GM12878 (cell line): Measurements from ENCODE around the gene AGTRAP. TPM values are rescaled to one million over a fixed set of nuclear protein-coding genes. Genes with fewer than 3 reads are reported as not detected.

Experiments
- ATAC-seq: fragments of 200-7000 bp; cut with Tn5 transposase; 3 replicates; pipeline ENCODE4 v1.9.1; 2020; ENCODE audit warnings: mild to moderate bottlenecking, moderate library complexity
- BruUV-seq: library from RNA; stranded (reverse); fragments of 400-500 nt; replicated peaks from 2 replicates; lab custom pipeline; 2021; lab: Mats Ljungman, UMichigan
- CTCF ChIA-PET: fragments of 300-600 bp; sonication (Branson Sonifier 250); formaldehyde crosslinking; extraction: SDS; loops from one replicate; lab custom pipeline; 2021; ENCODE audit warnings: inconsistent platforms; lab: Yijun Ruan, JAX
- POLR2A ChIA-PET: fragments of 350-600 bp; formaldehyde crosslinking; extraction: SDS; loops from one replicate; lab custom pipeline; 2021; ENCODE audit warnings: inconsistent platforms; lab: Charles Lee
- RAD21 ChIA-PET: fragments of 300-600 bp; sonication (Branson Sonifier 250); formaldehyde crosslinking; loops from one replicate; lab custom pipeline; 2023; ENCODE audit warnings: antibody characterized with exemption; ENCODE audit not compliant: unreplicated experiment; lab: Charles Lee
- SMC1A ChIA-PET: fragments of 300-600 bp; sonication (Branson Sonifier 250); formaldehyde crosslinking; loops from one replicate; lab custom pipeline; 2023; ENCODE audit not compliant: unreplicated experiment, uncharacterized antibody; lab: Charles Lee
- DNase-seq: peaks from one replicate; pipeline ENCODE4 v3.0.0-alpha.2; 2011; ENCODE audit warnings: low read depth, low spot score
- FAIRE-seq: peaks from 3 replicates; lab custom pipeline; 2011; peaks lifted over from hg19 to GRCh38; lab: Jason Lieb, UNC
- H2AFZ ChIP-seq: 2 replicates; pipeline ENCODE4 v1.6.0; 2011; ENCODE audit warnings: low read depth, low read length, control low read depth; ENCODE audit not compliant: control insufficient read depth
- H3K27ac ChIP-seq: 2 replicates; pipeline ENCODE4 v1.5.1; 2011; ENCODE audit warnings: control low read depth; ENCODE audit not compliant: control insufficient read depth, insufficient read depth
- H3K27me3 ChIP-seq, 2 experiments: replicated peaks in 1 of 2; 2 replicates each; pipeline versions ENCODE4 v1.6.0 to v1.6.1; 2011; ENCODE audit warnings: low read length in 1 of 2; ENCODE audit not compliant: control insufficient read depth in 2 of 2, insufficient read depth in 2 of 2
- H3K36me3 ChIP-seq, 2 experiments: 2 replicates each; pipeline ENCODE4 v1.5.1; 2011; ENCODE audit warnings: low read length in 1 of 2; ENCODE audit not compliant: control insufficient read depth in 2 of 2, insufficient read depth in 2 of 2
- H3K4me1 ChIP-seq: 2 replicates; pipeline ENCODE4 v1.6.1; 2011; ENCODE audit warnings: mild to moderate bottlenecking, low read length, moderate library complexity, mixed read lengths; ENCODE audit not compliant: control insufficient read depth, insufficient read depth
- H3K4me2 ChIP-seq: 2 replicates; pipeline ENCODE4 v1.6.0; 2011; ENCODE audit warnings: control low read depth; ENCODE audit not compliant: control insufficient read depth, insufficient read depth
- H3K4me3 ChIP-seq: fragments of 200-600 bp; sonication (generic); 2 replicates; pipeline ENCODE4 v1.5.1; 2016
- H3K79me2 ChIP-seq: 2 replicates; pipeline ENCODE4 v1.6.0; 2011; ENCODE audit warnings: low read length; ENCODE audit not compliant: control insufficient read depth, insufficient read depth
- H3K9ac ChIP-seq: 2 replicates; pipeline ENCODE4 v1.8.0; 2011; ENCODE audit warnings: low read length, control low read depth, mixed read lengths; ENCODE audit not compliant: control insufficient read depth, insufficient read depth
- H3K9me3 ChIP-seq: replicated peaks from 3 replicates; pipeline ENCODE4 v1.5.1; 2011; ENCODE audit warnings: mild to moderate bottlenecking, low read length; ENCODE audit not compliant: control insufficient read depth, insufficient read depth
- H4K20me1 ChIP-seq: 2 replicates; pipeline ENCODE4 v1.6.0; 2011; ENCODE audit not compliant: control insufficient read depth, insufficient read depth
- BCL3 ChIP-seq: IDR thresholded peaks from 2 replicates; pipeline ENCODE4 v1.6.1; 2011; ENCODE audit warnings: borderline replicate concordance, low read depth, mild to moderate bottlenecking, moderate library complexity, low read length; ENCODE audit not compliant: insufficient read depth, poor library complexity, severe bottlenecking
- BCLAF1 ChIP-seq: fragments of 450-650 bp; IDR thresholded peaks from 2 replicates; pipeline ENCODE4 v1.6.1; 2017; ENCODE audit warnings: antibody characterized with exemption, mild to moderate bottlenecking, moderate library complexity
- E2F8 ChIP-seq: fragments of 450-650 bp; IDR thresholded peaks from 2 replicates; pipeline ENCODE4 v1.6.1; 2018; ENCODE audit warnings: mild to moderate bottlenecking, low read depth, moderate library complexity; ENCODE audit not compliant: partially characterized antibody
- KDM1A ChIP-seq: fragments of 200-600 bp; sonication (generic); IDR thresholded peaks from 2 replicates; pipeline ENCODE4 v1.6.1; 2016; ENCODE audit warnings: borderline replicate concordance
- RELB ChIP-seq: fragments of 450-650 bp; IDR thresholded peaks from 2 replicates; pipeline ENCODE4 v1.6.1; 2017; ENCODE audit warnings: low read depth, mild to moderate bottlenecking, moderate library complexity
- SPI1 ChIP-seq: IDR thresholded peaks from 2 replicates; pipeline ENCODE4 v1.6.1; 2011; ENCODE audit warnings: low read depth, mild to moderate bottlenecking, low read length, moderate library complexity, borderline replicate concordance; ENCODE audit not compliant: insufficient read depth
- YY1 ChIP-seq: IDR thresholded peaks from 2 replicates; pipeline ENCODE4 v1.6.1; 2011; ENCODE audit warnings: low read depth, mild to moderate bottlenecking, low read length
- WGBS: methylation state at CpG from one replicate; pipeline ENCODE4 v1.1.6; 2016; ENCODE audit warnings: low lambda C conversion rate; ENCODE audit not compliant: insufficient replicate concordance, insufficient coverage; ENCODE audit errors: missing lambda C conversion rate; 5-methylcytosine and 5-hydroxymethylcytosine counted together
- in situ Hi-C: fragments of 300-500 bp; cut with MboI; formaldehyde crosslinking; loops from 9 replicates; pipeline ENCODE4 v1.14.3; 2018; ENCODE audit warnings: mixed read lengths
- intact Hi-C: fragments of 100-400 bp; cut with micrococcal nuclease; formaldehyde crosslinking; loops from one replicate; pipeline ENCODE4 v1.14.2; 2022; ENCODE audit not compliant: unreplicated experiment
- polyA plus RNA-seq, 11 experiments: library from polyadenylated mRNA; depleted of rRNA in 4 of 11; unstranded in 6 of 11; stranded (reverse) in 5 of 11; fragments of >200 nt; fragmentation: Nextera tagmentation in 4 of 11; fragmentation: Illumina TruSeq in 1 of 11; extraction: Ambion mirVana in 4 of 11; extraction: Trizol in 1 of 11; gene quantifications; 1 replicate in 1 of 11; 2 replicates in 10 of 11; pipeline versions ENCODE4 v1.2.1 to v1.2.3, GENCODE V29; 2011 to 2016; ENCODE audit warnings: inconsistent platforms in 2 of 11, missing spikeins in 2 of 11, low read depth in 1 of 11
- total RNA-seq, 4 experiments: library from RNA; depleted of rRNA in 3 of 4; stranded (reverse); fragments of >200 nt in 3 of 4; fragmentation: Illumina TruSeq in 1 of 4; extraction: Trizol in 1 of 4; gene quantifications; 2 replicates each; pipeline versions ENCODE4 v1.2.1 to v1.2.3, GENCODE V29; 2013 to 2021

Gene AGTRAP
- total and polyA plus RNA-seq, 10 of the 15 experiments (the other 5 are each of a cell fraction or from before 2014, with no cell fraction given) = 3.0 to 17.4 (median 10.2) TPM

- TF ChIP-seq E2F8 (no peak), KDM1A (no peak), RELB (no peak)
These were observed 15.4 kb upstream of the AGTRAP start (continued) for GRCh38 chr1:11720525-11720924.

GRCh38 chr1:11721311-11721710, 14.6 kb upstream of the AGTRAP start:
- no peaks in the 10 kb centered on the region for H3K36me3 ChIP-seq
- peaks cover 5% of the 10 kb centered on the region; the same call in 1 of the 2 replicates for H3K4me1 ChIP-seq
- no peak overlapping the region for H3K4me2 ChIP-seq
- no peak overlapping the region for H3K4me3 ChIP-seq
- ChIA-PET CTCF (interaction anchor here (0.7 to 3.9 kb wide), 4 partner anchors 28 to 136 kb away, joined by 3 to 36 read pairs (median 19); partner anchors contain the start of gene FBXO6), POLR2A (no interaction called here), RAD21 (interaction anchor here (3.1 kb wide), 1 partner anchor 72 kb away, joined by 25 read pairs; no protein-coding TSS in a partner anchor), SMC1A (interaction anchor here (1.3 to 2.2 kb wide), 4 partner anchors 16 to 71 kb away, joined by 3 to 8 read pairs (median 4); partner anchors contain the start of gene FBXO6)
- in situ Hi-C loops (no loop called here), intact Hi-C loops (no loop called here)
- no peaks in the 10 kb centered on the region for H4K20me1 ChIP-seq
- no peaks in the 10 kb centered on the region for H3K79me2 ChIP-seq
- no peak for DNase-seq
- H3K9ac ChIP-seq = no peak overlapping the region
- BruUV-seq = no TSS peak
- no peaks in the 10 kb centered on the region for H3K27me3 ChIP-seq
- ATAC-seq = no peak
- no peak overlapping the region for H3K27ac ChIP-seq
- no peak for FAIRE-seq
- 19% methylated on average over 4 of the region's 4 CpGs for WGBS
- no peak overlapping the region for H2AFZ ChIP-seq
- H3K9me3 ChIP-seq = no peaks in the 10 kb centered on the region
- no peak for TF ChIP-seq BCL3
- no peak for TF ChIP-seq SPI1
- no peak for TF ChIP-seq YY1
- TF ChIP-seq BCLAF1 = no peak
